HL-60 (cell line): ENCODE results near the gene PHRF1.

ENCODE experiments used
- GABPA ChIP-seq: IDR thresholded peaks from 2 replicates; pipeline ENCODE4 v1.6.1; 2012; ENCODE audit warnings: low read depth
- POLR2AphosphoS5 ChIP-seq: IDR thresholded peaks from 2 replicates; pipeline ENCODE4 v1.6.1; 2012; ENCODE audit warnings: low read depth
- TF ChIP-seq, protein P1 (sequence below): IDR thresholded peaks from one replicate; pipeline ENCODE4 v1.5.1; 2011; ENCODE audit warnings: low read length, control low read depth, inconsistent platforms; ENCODE audit not compliant: insufficient read depth

DNA sequence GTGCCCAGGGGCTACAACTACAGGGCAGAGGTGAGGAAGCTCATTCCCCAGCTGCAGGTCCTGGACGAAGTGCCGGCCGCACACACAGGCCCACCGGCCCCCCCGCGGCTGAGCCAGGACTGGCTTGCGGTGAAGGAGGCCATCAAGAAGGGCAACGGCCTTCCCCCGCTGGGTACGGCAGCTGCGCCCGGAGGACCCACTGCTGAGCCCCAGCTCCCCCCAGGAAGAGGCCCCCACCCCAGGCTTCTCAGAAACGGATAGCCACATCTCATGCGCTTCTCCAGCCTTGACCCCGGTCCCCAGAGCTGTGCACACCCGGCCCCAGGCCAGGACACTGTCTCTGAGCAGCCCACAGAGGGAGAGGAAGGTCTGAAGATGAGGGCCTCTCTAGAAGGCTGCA is 25.1 kb upstream of the PHRF1 start:
- TF ChIP-seq, protein P1, sequence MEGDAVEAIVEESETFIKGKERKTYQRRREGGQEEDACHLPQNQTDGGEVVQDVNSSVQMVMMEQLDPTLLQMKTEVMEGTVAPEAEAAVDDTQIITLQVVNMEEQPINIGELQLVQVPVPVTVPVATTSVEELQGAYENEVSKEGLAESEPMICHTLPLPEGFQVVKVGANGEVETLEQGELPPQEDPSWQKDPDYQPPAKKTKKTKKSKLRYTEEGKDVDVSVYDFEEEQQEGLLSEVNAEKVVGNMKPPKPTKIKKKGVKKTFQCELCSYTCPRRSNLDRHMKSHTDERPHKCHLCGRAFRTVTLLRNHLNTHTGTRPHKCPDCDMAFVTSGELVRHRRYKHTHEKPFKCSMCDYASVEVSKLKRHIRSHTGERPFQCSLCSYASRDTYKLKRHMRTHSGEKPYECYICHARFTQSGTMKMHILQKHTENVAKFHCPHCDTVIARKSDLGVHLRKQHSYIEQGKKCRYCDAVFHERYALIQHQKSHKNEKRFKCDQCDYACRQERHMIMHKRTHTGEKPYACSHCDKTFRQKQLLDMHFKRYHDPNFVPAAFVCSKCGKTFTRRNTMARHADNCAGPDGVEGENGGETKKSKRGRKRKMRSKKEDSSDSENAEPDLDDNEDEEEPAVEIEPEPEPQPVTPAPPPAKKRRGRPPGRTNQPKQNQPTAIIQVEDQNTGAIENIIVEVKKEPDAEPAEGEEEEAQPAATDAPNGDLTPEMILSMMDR: no peak
- TF ChIP-seq POLR2AphosphoS5: no peak
- TF ChIP-seq GABPA: no peak
